GM23248 (cell line): ENCODE measurements around the gene TGFBR1. TPM values are rescaled to one million over a fixed set of nuclear protein-coding genes. Genes with fewer than 3 reads are reported as not detected.
A peak's percentile ranks its signal among the peaks of the same experiment; 100 is the strongest.

Experiments used
- DNase-seq: peaks from one replicate; pipeline ENCODE4 v3.0.0-alpha.2; 2015
- H2AFZ ChIP-seq: fragments of 200-600 bp; sonication (generic); 2 replicates; pipeline ENCODE4 v1.6.1; 2016; ENCODE audit warnings: antibody characterized with exemption
- H3F3A ChIP-seq: fragments of 200-600 bp; sonication (generic); 2 replicates; pipeline ENCODE4 v1.6.1; 2016; ENCODE audit warnings: mild to moderate bottlenecking, antibody characterized with exemption, mixed run types; ENCODE audit not compliant: insufficient read depth
- H3K27ac ChIP-seq: fragments of 200-600 bp; sonication (generic); 2 replicates; pipeline ENCODE4 v1.5.1; 2016; ENCODE audit warnings: mild to moderate bottlenecking
- H3K27me3 ChIP-seq: fragments of 200-600 bp; sonication (generic); replicated peaks from 2 replicates; pipeline ENCODE4 v1.6.1; 2016; ENCODE audit warnings: mild to moderate bottlenecking; ENCODE audit not compliant: insufficient read depth
- H3K36me3 ChIP-seq: fragments of 200-600 bp; sonication (generic); 2 replicates; pipeline ENCODE4 v1.6.1; 2016; ENCODE audit warnings: low read depth, mild to moderate bottlenecking
- H3K4me1 ChIP-seq: fragments of 200-600 bp; sonication (generic); 2 replicates; pipeline ENCODE4 v1.6.1; 2016; ENCODE audit warnings: mild to moderate bottlenecking; ENCODE audit not compliant: insufficient read depth
- H3K4me2 ChIP-seq: fragments of 200-600 bp; sonication (generic); one replicate; pipeline ENCODE4 v1.6.1; 2016; ENCODE audit warnings: mild to moderate bottlenecking; ENCODE audit not compliant: unreplicated experiment
- H3K4me3 ChIP-seq: fragments of 200-600 bp; sonication (generic); 2 replicates; pipeline ENCODE4 v1.5.1; 2016; ENCODE audit warnings: mild to moderate bottlenecking
- H3K79me2 ChIP-seq: fragments of 200-600 bp; sonication (generic); 2 replicates; pipeline ENCODE4 v1.6.1; 2016; ENCODE audit warnings: mild to moderate bottlenecking; ENCODE audit not compliant: insufficient read depth
- H3K9ac ChIP-seq: fragments of 200-600 bp; sonication (generic); 2 replicates; pipeline ENCODE4 v1.6.1; 2016; ENCODE audit warnings: mild to moderate bottlenecking
- H3K9me2 ChIP-seq: fragments of 200-600 bp; sonication (generic); 2 replicates; pipeline ENCODE4 v1.6.1; 2016; ENCODE audit warnings: mixed run types, mild to moderate bottlenecking, moderate library complexity; ENCODE audit not compliant: insufficient read depth
- H3K9me3 ChIP-seq: fragments of 200-600 bp; sonication (generic); one replicate; pipeline ENCODE4 v1.6.1; 2017; ENCODE audit warnings: low read depth
- H4K20me1 ChIP-seq: fragments of 200-600 bp; sonication (generic); 2 replicates; pipeline ENCODE4 v1.6.0; 2016; ENCODE audit not compliant: insufficient read depth
- EZH2 ChIP-seq: fragments of 200-600 bp; sonication (generic); IDR thresholded peaks from 2 replicates; pipeline ENCODE4 v1.6.1; 2018; ENCODE audit warnings: antibody characterized with exemption, mild to moderate bottlenecking; ENCODE audit not compliant: insufficient read depth, poor library complexity, severe bottlenecking
- EZH2phosphoT487 ChIP-seq: fragments of 200-600 bp; sonication (generic); IDR thresholded peaks from 2 replicates; pipeline ENCODE4 v1.6.1; 2018; ENCODE audit warnings: antibody characterized with exemption, moderate library complexity, mild to moderate bottlenecking, low read depth; ENCODE audit not compliant: insufficient read depth
- WGBS, 2 experiments: methylation state at CpG; one replicate each; pipeline ENCODE4 v1.1.6; 2015 to 2017; ENCODE audit warnings: low lambda C conversion rate in 2 of 2, low coverage in 1 of 2; ENCODE audit errors: missing lambda C conversion rate in 2 of 2; 5-methylcytosine and 5-hydroxymethylcytosine counted together
- in situ Hi-C: fragments of 300-500 bp; cut with MboI; formaldehyde crosslinking; loops from 2 replicates; pipeline ENCODE4 v1.15.0; 2020
- polyA plus RNA-seq: library from polyadenylated mRNA; unstranded; fragments of >200 nt; fragmentation: Nextera tagmentation; extraction: Ambion mirVana; gene quantifications from 2 replicates; pipeline ENCODE4 v1.2.1, GENCODE V29; 2016
- total RNA-seq: library from RNA; depleted of rRNA; stranded (reverse); fragments of >200 nt; shearing (Covaris generic); gene quantifications from 2 replicates; pipeline ENCODE4 v1.2.3, GENCODE V29; 2014

Gene TGFBR1
- total and polyA plus RNA-seq, 2 experiments from 2014 or later, result 46.3 to 73.9 TPM

GRCh38 chr9:99103054-99103895, 1.6 kb upstream of the TGFBR1 start:
- 37 to 38% methylated on average over 11 of the region's 11 CpGs for WGBS, 2 experiments
- Histone ChIP-seq H3K4me1 (peaks cover 32% of the 10 kb centered on the region), H3K79me2 (peaks cover 27% of the 10 kb centered on the region), H3F3A (peaks cover 40% of the 10 kb centered on the region), H3K4me3 (peak overlapping the region; percentile 77), H4K20me1 (peaks cover 4% of the 10 kb centered on the region; the same call in 1 of the 2 replicates), H3K9me2 (no peaks in the 10 kb centered on the region), H3K36me3 (no peaks in the 10 kb centered on the region), H3K27ac (peak overlapping the region; percentile 92), H2AFZ (peak overlapping the region; percentile 70), H3K4me2 (peak overlapping the region; percentile 97), H3K27me3 (no peaks in the 10 kb centered on the region), H3K9me3 (no peaks in the 10 kb centered on the region), H3K9ac (peak overlapping the region; percentile 87)
- in situ Hi-C loops, result no loop called here
- DNase-seq, result peak; percentile 36
- no peak for TF ChIP-seq EZH2phosphoT487
- no peak for TF ChIP-seq EZH2

- no peaks in the 10 kb centered on the region for H3K36me3 ChIP-seq
- peaks cover 35% of the 10 kb centered on the region for H3K79me2 ChIP-seq
- 1 to 3% methylated on average over 11 to 14 of the region's 14 CpGs for WGBS, 2 experiments
- no peak for TF ChIP-seq EZH2phosphoT487
- TF ChIP-seq EZH2, result no peak
- no peaks in the 10 kb centered on the region for H3K9me2 ChIP-seq
- no peaks in the 10 kb centered on the region for H3K27me3 ChIP-seq
- peak overlapping the region; percentile 97 for H3K4me2 ChIP-seq
- H3K27ac ChIP-seq, result peak overlapping the region; percentile 92
- H2AFZ ChIP-seq, result peak overlapping the region; percentile 70
- no peaks in the 10 kb centered on the region for H3K9me3 ChIP-seq
- H3K9ac ChIP-seq, result peak overlapping the region; percentile 87
- H3K4me1 ChIP-seq, result peaks cover 39% of the 10 kb centered on the region
- peaks cover 4% of the 10 kb centered on the region; the same call in 1 of the 2 replicates for H4K20me1 ChIP-seq
- DNase-seq, result peak; percentile 83
- peak overlapping the region; percentile 77 for H3K4me3 ChIP-seq
- peaks cover 40% of the 10 kb centered on the region for H3F3A ChIP-seq
- in situ Hi-C loops, result no loop called here
Observed at GRCh38 chr9:99103901-99104458, 933 bp upstream of the TGFBR1 start.

GRCh38 chr9:99105152-99106043, 485 bp downstream of the TGFBR1 start:
- Histone ChIP-seq H3K9ac (peak overlapping the region; percentile 98), H3K4me1 (peaks cover 53% of the 10 kb centered on the region), H3K9me3 (no peaks in the 10 kb centered on the region), H2AFZ (no peak overlapping the region), H3K36me3 (peaks cover 2% of the 10 kb centered on the region; the same call in 1 of the 2 replicates), H3K27me3 (no peaks in the 10 kb centered on the region), H3K79me2 (peaks cover 49% of the 10 kb centered on the region), H4K20me1 (peaks cover 4% of the 10 kb centered on the region; the same call in 1 of the 2 replicates), H3F3A (peaks cover 42% of the 10 kb centered on the region), H3K9me2 (no peaks in the 10 kb centered on the region), H3K4me2 (peak overlapping the region; percentile 98), H3K4me3 (peak overlapping the region; percentile 92), H3K27ac (peak overlapping the region; percentile 92)
- peak; percentile 91 for DNase-seq
- 2% methylated on average over 26 to 83 of the region's 118 CpGs for WGBS, 2 experiments
- TF ChIP-seq EZH2phosphoT487, result no peak
- TF ChIP-seq EZH2, result no peak
- in situ Hi-C loops, result no loop called here

- Histone ChIP-seq H3K9me3 (no peaks in the 10 kb centered on the region), H3K4me1 (peaks cover 53% of the 10 kb centered on the region), H3K27ac (peak overlapping the region; percentile 91), H3K9ac (peak overlapping the region; percentile 98), H3K4me3 (peak overlapping the region; percentile 92), H2AFZ (no peak overlapping the region), H3K9me2 (no peaks in the 10 kb centered on the region), H3F3A (peaks cover 44% of the 10 kb centered on the region), H3K79me2 (peaks cover 55% of the 10 kb centered on the region), H3K27me3 (no peaks in the 10 kb centered on the region), H3K36me3 (peaks cover 3% of the 10 kb centered on the region), H4K20me1 (peaks cover 4% of the 10 kb centered on the region; the same call in 1 of the 2 replicates), H3K4me2 (peak overlapping the region; percentile 98)
- WGBS, 2 experiments, result 1 to 2% methylated on average over 9 of the region's 9 CpGs
- in situ Hi-C loops, result no loop called here
- TF ChIP-seq EZH2phosphoT487, result no peak
- TF ChIP-seq EZH2, result no peak
- no peak for DNase-seq
Observed at GRCh38 chr9:99106044-99106375, 1.1 kb downstream of the TGFBR1 start.
